Glutamatergic neuron (in vitro differentiated cells): Measurements from ENCODE around the gene AGPAT2. TPM values are rescaled to one million over a fixed set of nuclear protein-coding genes. Genes with fewer than 3 reads are reported as not detected.

ENCODE experiments used
- DNase-seq: peaks from one replicate; pipeline ENCODE4 v3.0.0; 2022
- H3K27ac Mint-ChIP-seq: one replicate; pipeline ENCODE4 v1.8.0; 2020; ENCODE audit warnings: mild to moderate bottlenecking, mixed read lengths, inconsistent platforms; ENCODE audit not compliant: unreplicated experiment
- H3K27me3 Mint-ChIP-seq: one replicate; pipeline ENCODE4 v1.8.0; 2020; ENCODE audit warnings: mild to moderate bottlenecking, moderate library complexity, mixed read lengths, inconsistent platforms; ENCODE audit not compliant: unreplicated experiment
- H3K36me3 Mint-ChIP-seq: one replicate; pipeline ENCODE4 v1.8.0; 2020; ENCODE audit warnings: mild to moderate bottlenecking, mixed read lengths, inconsistent platforms; ENCODE audit not compliant: unreplicated experiment
- H3K4me1 Mint-ChIP-seq: one replicate; pipeline ENCODE4 v1.8.0; 2020; ENCODE audit warnings: mild to moderate bottlenecking, low read depth, mixed read lengths, inconsistent platforms; ENCODE audit not compliant: unreplicated experiment
- H3K4me3 Mint-ChIP-seq: one replicate; pipeline ENCODE4 v1.8.0; 2020; ENCODE audit warnings: mild to moderate bottlenecking, mixed read lengths, inconsistent platforms; ENCODE audit not compliant: unreplicated experiment
- H3K9me3 Mint-ChIP-seq: one replicate; pipeline ENCODE4 v1.8.0; 2020; ENCODE audit warnings: mild to moderate bottlenecking, moderate library complexity, mixed read lengths, inconsistent platforms; ENCODE audit not compliant: unreplicated experiment
- total RNA-seq: library from RNA; stranded (reverse); fragmentation: NEBNext Ultra II Directional; extraction: Animal tissue kit (Norgen Biotek cat#: 25700); gene quantifications from one replicate; pipeline ENCODE4 v1.2.1, GENCODE V29; 2021; ENCODE audit not compliant: unreplicated experiment
- TF ChIP-seq, protein P1 (sequence below): fragments of 200-600 bp; sonication (generic); IDR thresholded peaks from one replicate; pipeline ENCODE4 v1.5.0; 2021; ENCODE audit not compliant: partially characterized antibody, unreplicated experiment

The AGPAT2 gene
- total RNA-seq, 1 donor from 2014 or later, result 72.8 TPM

DNA sequence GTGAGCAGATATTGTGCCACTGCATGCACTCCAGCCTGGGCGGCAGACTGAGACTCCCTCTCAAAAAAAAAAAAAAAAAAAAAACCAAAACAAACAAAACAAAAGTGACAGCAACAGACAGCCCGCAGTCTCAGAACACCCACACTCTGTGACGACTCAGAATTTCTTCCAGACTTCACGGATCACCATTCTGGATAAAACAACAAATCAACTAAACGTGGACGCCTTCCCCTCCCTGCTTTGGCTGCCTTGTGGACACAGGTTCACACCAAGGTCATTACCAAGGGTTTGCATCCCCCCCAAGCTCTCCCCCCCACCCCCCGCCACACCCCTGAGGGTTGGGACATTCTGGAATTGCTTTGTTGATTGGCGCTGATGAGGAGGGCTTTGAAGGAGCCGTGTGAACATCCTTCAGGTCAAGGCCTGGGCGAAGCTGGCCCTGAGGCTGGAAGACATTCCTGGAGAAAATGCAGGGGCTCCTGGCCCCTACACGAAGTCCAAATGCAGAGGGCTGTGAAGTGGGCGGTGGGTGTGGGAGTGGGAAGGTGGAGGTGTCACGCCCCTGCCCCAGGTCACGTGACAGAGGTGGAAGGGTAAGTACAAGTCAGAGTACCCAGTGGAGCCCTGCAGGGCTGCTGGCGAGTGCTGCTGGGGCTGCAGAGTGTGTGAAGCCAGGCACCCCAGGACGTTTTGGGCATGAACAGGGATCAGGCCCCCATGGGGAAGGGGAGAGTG is 45.4 kb upstream of the AGPAT2 start:
- H3K27ac Mint-ChIP-seq, result no peak overlapping the region
- H3K36me3 Mint-ChIP-seq, result no peaks in the 10 kb centered on the region
- H3K4me3 Mint-ChIP-seq, result no peak overlapping the region
- H3K4me1 Mint-ChIP-seq, result no peaks in the 10 kb centered on the region
- peaks cover 2% of the 10 kb centered on the region for H3K27me3 Mint-ChIP-seq
- no peak for DNase-seq
- TF ChIP-seq, protein P1, sequence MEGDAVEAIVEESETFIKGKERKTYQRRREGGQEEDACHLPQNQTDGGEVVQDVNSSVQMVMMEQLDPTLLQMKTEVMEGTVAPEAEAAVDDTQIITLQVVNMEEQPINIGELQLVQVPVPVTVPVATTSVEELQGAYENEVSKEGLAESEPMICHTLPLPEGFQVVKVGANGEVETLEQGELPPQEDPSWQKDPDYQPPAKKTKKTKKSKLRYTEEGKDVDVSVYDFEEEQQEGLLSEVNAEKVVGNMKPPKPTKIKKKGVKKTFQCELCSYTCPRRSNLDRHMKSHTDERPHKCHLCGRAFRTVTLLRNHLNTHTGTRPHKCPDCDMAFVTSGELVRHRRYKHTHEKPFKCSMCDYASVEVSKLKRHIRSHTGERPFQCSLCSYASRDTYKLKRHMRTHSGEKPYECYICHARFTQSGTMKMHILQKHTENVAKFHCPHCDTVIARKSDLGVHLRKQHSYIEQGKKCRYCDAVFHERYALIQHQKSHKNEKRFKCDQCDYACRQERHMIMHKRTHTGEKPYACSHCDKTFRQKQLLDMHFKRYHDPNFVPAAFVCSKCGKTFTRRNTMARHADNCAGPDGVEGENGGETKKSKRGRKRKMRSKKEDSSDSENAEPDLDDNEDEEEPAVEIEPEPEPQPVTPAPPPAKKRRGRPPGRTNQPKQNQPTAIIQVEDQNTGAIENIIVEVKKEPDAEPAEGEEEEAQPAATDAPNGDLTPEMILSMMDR, result no peak
- peaks cover 6% of the 10 kb centered on the region for H3K9me3 Mint-ChIP-seq

GRCh38 chr9:136729926-136730325 is 42.7 kb upstream of the AGPAT2 start:
- TF ChIP-seq, protein P1, result no peak
- no peak for DNase-seq
- Mint-ChIP-seq H3K9me3 (peaks cover 8% of the 10 kb centered on the region), H3K27ac (no peak overlapping the region), H3K27me3 (peaks cover 6% of the 10 kb centered on the region), H3K36me3 (no peaks in the 10 kb centered on the region), H3K4me1 (peaks cover 14% of the 10 kb centered on the region), H3K4me3 (no peak overlapping the region)

DNA sequence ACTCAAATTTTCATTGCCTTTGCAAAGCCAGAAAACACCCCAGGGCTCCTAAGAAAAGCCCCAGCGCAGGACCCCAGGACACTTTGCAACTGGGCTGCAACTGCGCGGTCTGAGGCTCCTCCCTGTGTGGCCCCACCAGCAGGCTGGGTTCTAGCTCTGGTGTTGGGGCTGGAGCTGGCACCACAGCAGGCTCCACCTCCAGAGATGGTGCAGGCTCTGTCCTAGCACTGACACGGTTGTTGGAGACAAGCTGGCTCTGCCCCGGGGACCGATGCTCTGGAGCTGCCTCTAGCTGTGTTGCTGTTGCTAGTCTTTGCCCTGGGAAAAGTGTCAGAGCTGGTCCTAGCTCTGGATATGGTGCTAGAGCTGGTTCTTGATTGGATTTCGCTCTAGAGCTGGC is 41.9 kb upstream of the AGPAT2 start:
- Mint-ChIP-seq H3K4me3 (peak overlapping the region; percentile 25), H3K36me3 (peaks cover 4% of the 10 kb centered on the region), H3K27ac (no peak overlapping the region), H3K9me3 (peaks cover 10% of the 10 kb centered on the region), H3K4me1 (peaks cover 14% of the 10 kb centered on the region), H3K27me3 (peaks cover 9% of the 10 kb centered on the region)
- no peak for DNase-seq
- TF ChIP-seq, protein P1, result no peak

- H3K36me3 Mint-ChIP-seq, result peaks cover 4% of the 10 kb centered on the region
- H3K4me3 Mint-ChIP-seq, result peak overlapping the region; percentile 75
- DNase-seq, result peak; percentile 63
These were observed 41.4 kb upstream of the AGPAT2 start for GRCh38 chr9:136728548-136729123.

More at GRCh38 chr9:136728548-136729123, 41.4 kb upstream of the AGPAT2 start:
- peaks cover 13% of the 10 kb centered on the region for H3K27me3 Mint-ChIP-seq
- peaks cover 14% of the 10 kb centered on the region for H3K4me1 Mint-ChIP-seq
- H3K9me3 Mint-ChIP-seq, result peaks cover 8% of the 10 kb centered on the region
- no peak overlapping the region for H3K27ac Mint-ChIP-seq
- TF ChIP-seq, protein P1, result no peak
